HG03196 (cell line): ENCODE results near the gene ZBTB42.
"Not testable (repeated sequence)": the region's sequence is repeated elsewhere in the genome, so short reads cannot be mapped to it uniquely, and the experiment has no call there.

ENCODE experiments used
- ATAC-seq: cut with Tn5 transposase; IDR thresholded peaks from one replicate; pipeline ENCODE4 v1.9.1; 2021; ENCODE audit not compliant: unreplicated experiment

ZBTB42 gene

GRCh38 chr14:104836171-104836935 lies 35.5 kb downstream of the ZBTB42 start:
- not testable (repeated sequence) for ATAC-seq

GRCh38 chr14:104841730-104842129 lies 40.8 kb downstream of the ZBTB42 start:
- ATAC-seq, result no peak

DNA sequence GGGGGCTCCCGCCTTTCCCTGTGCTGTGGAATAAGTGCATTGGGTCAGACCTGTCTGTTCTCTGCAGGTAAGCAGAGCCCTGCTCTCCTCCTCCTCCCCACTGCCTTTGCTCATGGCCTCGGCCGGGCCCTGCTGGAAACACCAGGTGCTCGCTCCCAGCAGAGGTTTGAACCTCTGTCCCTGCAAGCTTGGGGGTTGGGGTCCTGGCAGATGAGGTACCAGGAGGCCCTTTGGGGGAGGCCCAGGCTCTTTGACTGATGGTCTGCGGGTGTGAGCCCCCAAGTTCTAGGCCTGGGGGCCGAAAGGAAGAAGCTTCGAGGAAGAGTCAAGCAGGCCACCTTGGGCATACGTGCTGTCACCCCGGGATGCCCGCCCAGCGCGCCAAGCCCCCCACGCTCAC lies 42.1 kb downstream of the ZBTB42 start:
- no peak for ATAC-seq

DNA sequence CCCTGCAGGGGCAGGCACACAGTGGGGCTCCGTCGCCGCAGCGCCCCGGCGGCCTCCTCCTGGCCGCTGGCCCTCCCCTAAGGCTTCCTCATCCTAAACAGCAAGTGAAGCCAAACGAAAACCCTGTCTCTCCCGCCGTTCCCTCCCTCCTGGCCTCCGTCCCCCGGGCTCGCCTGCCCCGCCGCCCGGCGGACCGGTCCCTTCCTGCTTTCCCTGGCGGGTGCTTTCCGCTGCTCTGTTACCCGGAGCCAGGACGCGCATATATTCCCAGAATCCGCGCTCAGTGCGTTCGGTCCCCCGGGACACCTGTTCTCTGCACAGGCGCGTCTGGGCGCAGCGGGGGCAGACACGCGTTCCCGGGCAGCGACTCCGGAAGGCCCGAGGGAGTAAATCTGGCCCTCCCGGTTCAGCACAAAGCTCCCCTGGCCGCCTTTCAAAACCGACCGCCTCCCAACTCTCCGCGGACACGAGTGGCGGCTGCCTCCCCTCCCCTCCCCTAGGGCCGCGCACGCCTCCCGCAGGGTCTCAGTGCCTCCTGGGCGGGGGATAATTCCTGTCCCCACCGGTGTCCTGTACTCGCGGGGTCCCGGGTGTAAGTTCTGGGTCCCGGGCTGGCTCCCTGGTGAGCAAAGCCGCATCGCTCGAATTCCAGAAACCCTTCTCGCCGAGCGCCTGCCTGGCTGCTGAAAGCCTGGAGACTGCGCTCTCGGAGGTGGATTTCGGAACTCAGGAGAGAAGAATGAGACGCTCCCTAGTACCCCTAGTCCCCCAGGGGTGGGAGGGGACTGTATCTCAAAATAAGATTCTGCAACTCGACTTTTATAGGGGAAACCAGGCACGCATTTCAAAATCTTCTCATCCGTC lies 42.8 kb downstream of the ZBTB42 start:
- no peak for ATAC-seq

DNA sequence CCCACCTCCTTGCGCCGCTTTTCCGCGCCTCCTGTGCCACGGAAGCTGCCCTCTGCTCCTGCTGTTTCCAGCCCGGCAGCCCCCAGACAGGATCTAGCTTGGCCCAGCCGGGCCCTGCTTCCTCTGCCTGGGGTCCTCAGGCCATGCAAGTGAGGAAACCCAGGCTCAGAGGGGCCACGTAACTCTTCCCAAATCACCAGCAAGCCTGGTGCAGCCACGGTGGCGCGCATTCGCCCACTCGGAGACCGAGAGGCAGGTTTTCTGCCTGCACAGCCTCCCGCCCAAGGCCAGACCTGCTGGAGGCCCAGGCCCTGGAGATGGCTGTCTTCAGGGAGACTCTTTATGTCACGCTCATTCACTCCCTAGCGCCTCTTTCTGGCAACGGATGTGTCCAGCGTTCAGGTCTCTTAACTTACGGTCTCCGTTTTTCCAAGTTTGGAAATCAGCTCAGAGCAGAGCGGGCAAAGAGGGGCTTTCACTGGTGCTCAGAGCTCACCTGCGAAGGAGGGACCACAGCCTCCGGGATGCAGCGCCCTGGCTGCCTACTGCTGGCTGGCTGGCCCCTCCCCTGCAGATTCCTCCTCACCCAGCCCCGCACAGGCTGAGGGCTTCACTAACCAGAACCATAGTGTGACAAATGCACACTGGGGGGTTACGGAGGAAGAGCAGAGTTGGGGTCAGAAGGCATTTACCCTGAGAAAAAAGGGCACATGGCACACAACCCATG lies 43.6 kb downstream of the ZBTB42 start:
- no peak for ATAC-seq

DNA sequence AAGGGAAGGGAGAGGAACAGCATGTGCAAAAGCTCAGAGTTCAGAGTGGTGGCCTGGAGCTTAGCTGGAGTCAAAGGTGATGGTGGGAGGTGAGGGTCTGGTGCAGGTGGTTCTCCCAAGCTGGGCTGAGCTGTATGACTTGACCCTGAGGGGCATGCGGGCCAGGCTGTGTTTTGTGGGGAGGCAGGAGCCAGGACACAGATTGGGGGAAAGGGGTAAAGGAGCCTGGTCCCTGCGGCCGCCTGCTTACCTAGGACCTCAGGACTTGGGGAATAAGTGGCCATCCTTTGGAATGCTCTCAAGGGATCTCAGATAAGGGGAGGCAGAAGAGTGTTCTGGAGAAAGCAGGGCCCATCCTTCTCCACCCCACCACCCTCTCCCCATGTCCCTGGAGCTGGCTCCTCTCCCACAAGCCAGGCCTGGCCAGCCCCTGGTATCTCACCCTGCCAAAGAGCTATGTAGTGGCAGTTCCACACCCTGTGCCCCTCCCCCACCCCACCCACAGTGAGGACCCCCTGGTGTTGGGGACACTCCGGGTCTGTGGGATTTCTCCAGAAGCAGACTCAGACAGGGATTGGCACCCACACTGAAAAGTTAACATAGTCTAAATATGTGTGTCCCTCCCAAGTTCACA lies 44.2 kb downstream of the ZBTB42 start:
- ATAC-seq, result no peak

- no peak for ATAC-seq
These were observed 45.0 kb downstream of the ZBTB42 start for GRCh38 chr14:104845834-104846441.

GRCh38 chr14:104852280-104852663 lies 51.4 kb downstream of the ZBTB42 start:
- ATAC-seq, result no peak
